GM12878 (cell line): ENCODE results near the gene MPDZ.

Experiments
- EP300 ChIP-seq, 2 experiments: fragments of 150-350 bp in 1 of 2; IDR thresholded peaks; 2 replicates each; pipeline ENCODE4 v1.6.1; 2011 to 2012; ENCODE audit warnings: low read depth in 2 of 2, low read length in 2 of 2, borderline replicate concordance in 1 of 2, improper control_type of control experiment in 1 of 2, inconsistent platforms in 1 of 2; ENCODE audit not compliant: control insufficient read depth in 1 of 2
- EZH2 ChIP-seq: IDR thresholded peaks from 2 replicates; pipeline ENCODE4 v1.6.1; 2012; ENCODE audit warnings: low read depth, mild to moderate bottlenecking, control low read depth, inconsistent platforms, low read length, borderline replicate concordance; ENCODE audit not compliant: control insufficient read depth
- GATAD2B ChIP-seq: fragments of 450-650 bp; conservative IDR thresholded peaks from 2 replicates; pipeline ENCODE4 v1.6.1; 2017; ENCODE audit warnings: low read depth, mild to moderate bottlenecking, moderate library complexity
- TAF1 ChIP-seq: IDR thresholded peaks from 2 replicates; pipeline ENCODE4 v1.6.1; 2011; ENCODE audit warnings: mild to moderate bottlenecking, low read depth, low read length, borderline replicate concordance
- ZNF24 ChIP-seq: fragments of 450-650 bp; IDR thresholded peaks from 2 replicates; pipeline ENCODE4 v1.6.1; 2017; ENCODE audit warnings: antibody characterized with exemption, mild to moderate bottlenecking

GRCh38 chr9:13279284-13280141, at the start of gene MPDZ:
- no peak for TF ChIP-seq TAF1
- no peak for TF ChIP-seq GATAD2B
- TF ChIP-seq ZNF24, result no peak
- TF ChIP-seq EP300 (IDR thresholded peaks at IDR 0.05; ENCODE audit: borderline replicate concordance in 1 of 2, control insufficient read depth in 1 of 2, low read depth in 2 of 2, low read length in 2 of 2), result no peak
- no peak for TF ChIP-seq EZH2
